GM18526 (cell line): ENCODE results near the gene HS6ST2.

ENCODE experiments used
- POLR2A ChIP-seq: IDR thresholded peaks from 3 replicates; pipeline ENCODE4 v1.6.1; 2011; ENCODE audit not compliant: insufficient read length; ENCODE audit errors: extremely low read depth

The HS6ST2 gene

GRCh38 chrX:132876523-132877338 lies 81.7 kb downstream of the HS6ST2 start:
- no peak for TF ChIP-seq POLR2A

DNA sequence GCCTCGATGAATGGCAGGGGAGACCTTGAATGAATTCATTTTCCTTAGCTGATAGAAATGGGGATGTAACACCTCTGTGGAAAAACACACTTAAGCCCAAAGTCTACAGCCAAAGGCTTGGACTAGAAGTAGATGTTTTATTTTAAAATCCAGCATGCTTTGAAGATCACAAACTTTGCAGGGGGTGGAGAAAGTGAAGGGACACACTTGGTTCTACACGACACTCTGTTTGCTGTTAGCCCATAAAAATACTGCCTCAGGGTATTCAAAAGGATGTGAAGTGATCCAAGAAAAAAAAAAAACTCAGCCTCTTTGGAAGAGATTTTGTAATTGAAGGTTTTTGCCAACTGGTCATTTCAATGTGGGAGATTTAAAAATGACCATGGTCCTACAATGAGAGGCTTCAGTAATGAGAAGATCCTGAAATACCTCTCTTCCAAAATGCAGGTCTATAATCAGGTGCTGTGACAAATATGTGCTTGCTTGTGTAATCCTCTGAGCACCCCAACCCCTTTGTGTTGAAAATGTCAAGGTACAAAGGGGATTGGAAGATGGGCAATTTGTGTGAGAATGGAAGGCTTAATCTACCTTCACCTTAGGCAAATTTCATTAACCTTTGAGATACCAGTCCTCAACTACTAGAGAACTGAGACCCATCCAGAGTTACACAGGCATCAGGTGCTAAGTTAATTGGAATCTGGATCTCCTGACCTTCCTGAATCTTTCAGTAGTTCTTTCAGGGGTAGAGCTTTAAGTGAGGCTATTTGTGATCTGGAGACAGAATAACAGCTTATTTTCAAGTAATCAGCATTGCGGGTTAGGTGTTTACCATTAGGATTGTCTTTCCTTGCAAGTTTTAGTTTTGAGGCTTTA lies 82.5 kb downstream of the HS6ST2 start:
- no peak for TF ChIP-seq POLR2A

GRCh38 chrX:132862562-132862961 lies 95.9 kb downstream of the HS6ST2 start:
- no peak for TF ChIP-seq POLR2A

DNA sequence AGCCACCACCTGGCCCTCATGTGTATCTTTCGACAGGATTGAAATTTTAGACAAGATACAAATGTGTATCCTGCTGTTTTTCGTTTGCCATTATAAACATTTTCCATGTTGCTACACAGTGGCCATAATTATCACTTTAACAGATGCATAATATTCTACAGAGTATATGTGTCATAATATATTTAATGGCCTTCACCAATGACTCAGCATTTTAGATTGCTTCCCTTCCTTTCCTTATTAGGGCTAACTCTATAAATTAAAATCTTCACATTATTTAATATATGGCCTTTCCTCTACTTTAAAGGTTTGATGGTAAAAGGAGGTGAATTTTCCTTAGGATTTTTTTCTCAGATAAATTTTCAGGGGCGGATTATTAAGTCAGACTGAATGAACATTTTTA lies 97.4 kb downstream of the HS6ST2 start:
- TF ChIP-seq POLR2A, result no peak

GRCh38 chrX:132860200-132860599 lies 98.2 kb downstream of the HS6ST2 start:
- no peak for TF ChIP-seq POLR2A

GRCh38 chrX:132858018-132858417 lies 100.4 kb downstream of the HS6ST2 start:
- no peak for TF ChIP-seq POLR2A

DNA sequence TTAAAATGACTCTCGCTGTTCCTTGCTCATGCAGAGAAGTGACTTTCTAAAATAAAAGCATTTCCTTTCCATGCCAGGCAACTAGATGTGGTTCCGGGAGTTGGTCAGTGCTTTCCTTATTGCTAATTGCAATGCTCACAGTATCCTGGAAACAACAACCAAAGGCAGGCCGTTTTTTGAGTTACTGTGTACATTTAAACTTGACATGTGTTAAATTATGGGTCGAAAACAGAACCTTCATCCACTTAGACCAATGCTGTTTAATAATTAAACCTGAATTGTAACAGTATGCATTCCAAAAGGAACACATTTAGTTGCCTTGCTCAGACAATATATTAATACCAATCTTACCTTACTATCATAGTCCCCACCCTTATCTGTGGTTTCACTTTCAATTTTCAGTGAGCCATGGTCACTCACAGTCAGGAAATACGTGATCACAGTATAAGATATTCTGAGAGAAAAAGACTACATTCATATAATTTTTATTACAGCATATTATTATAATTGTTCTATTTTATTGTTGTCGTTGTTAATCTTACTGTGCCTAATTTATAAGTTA lies 102.6 kb downstream of the HS6ST2 start:
- no peak for TF ChIP-seq POLR2A

DNA sequence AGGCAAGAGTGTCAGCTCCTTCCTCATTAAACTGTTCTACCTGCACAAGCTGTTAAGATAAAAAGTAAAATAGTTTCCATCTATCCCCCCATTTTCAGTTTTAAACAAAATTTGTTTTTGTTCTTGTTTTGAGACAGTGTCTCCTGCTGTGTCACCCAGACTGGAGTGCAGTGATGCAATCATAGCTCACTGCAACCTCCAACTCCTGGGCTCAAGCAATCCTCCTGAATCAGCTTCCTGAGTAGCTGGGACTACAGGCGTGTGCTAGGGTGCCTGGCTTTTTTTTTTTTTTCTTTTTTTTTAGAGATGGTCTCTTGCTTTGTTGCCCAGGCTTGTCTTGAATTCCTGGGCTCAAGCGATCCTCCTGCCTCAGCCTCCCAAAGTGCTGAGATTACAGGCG lies 105.4 kb downstream of the HS6ST2 start:
- no peak for TF ChIP-seq POLR2A

GRCh38 chrX:132848296-132848970 lies 110.0 kb downstream of the HS6ST2 start:
- TF ChIP-seq POLR2A, result no peak

GRCh38 chrX:132843363-132843762 lies 115.1 kb downstream of the HS6ST2 start:
- TF ChIP-seq POLR2A, result no peak

GRCh38 chrX:132842460-132843238 lies 115.8 kb downstream of the HS6ST2 start:
- no peak for TF ChIP-seq POLR2A

GRCh38 chrX:132837967-132838366 lies 120.5 kb downstream of the HS6ST2 start:
- TF ChIP-seq POLR2A, result no peak

GRCh38 chrX:132837126-132837525 lies 121.3 kb downstream of the HS6ST2 start:
- TF ChIP-seq POLR2A, result no peak

- no peak for TF ChIP-seq POLR2A
Observed at GRCh38 chrX:132836471-132836870, 122.0 kb downstream of the HS6ST2 start.
